ENCODE measurements around the gene CARS2.

The CARS2 gene

GRCh38 chr13:110664041-110664440 lies 41.9 kb downstream of the CARS2 start:
- Histone ChIP-seq H2AK5ac (ENCODE audit: low read length, severe bottlenecking) (no peak overlapping the region), H3K27ac (ENCODE audit: low read length, poor library complexity, severe bottlenecking) (no peak overlapping the region), H4K91ac (ENCODE audit: low read length) (no peak overlapping the region), H2BK120ac (ENCODE audit: low read depth, low read length) (no peak overlapping the region), H2AFZ (ENCODE audit: low read depth, low read length) (no peak overlapping the region), H3K9ac (ENCODE audit: low read length) (no peak overlapping the region), H3K36me3 (ENCODE audit: control insufficient read depth in 1 of 2, insufficient read depth in 2 of 2, low read depth in 1 of 2, low read length in 2 of 2) (peaks cover 44 to 96% of the 10 kb centered on the region in 2 experiments), H3K9me3 (ENCODE audit: control insufficient read depth, low read length) (peaks cover 8% of the 10 kb centered on the region), H3K4me1 (ENCODE audit: control insufficient read depth, insufficient read depth, low read depth, low read length) (no peaks in the 10 kb centered on the region), H2BK15ac (ENCODE audit: low read depth, poor library complexity, severe bottlenecking) (no peak overlapping the region), H3K4ac (ENCODE audit: low read depth in 1 of 2, low read length in 2 of 2) (no peak overlapping the region), H4K8ac (ENCODE audit: low read length) (no peak overlapping the region), H3K18ac (ENCODE audit: low read depth in 1 of 2, low read length in 2 of 2) (no peak overlapping the region), H3K23ac (ENCODE audit: low read length in 2 of 2) (no peak overlapping the region), H3K4me2 (ENCODE audit: low read length, poor library complexity, severe bottlenecking) (no peak overlapping the region), H2BK12ac (ENCODE audit: low read length in 2 of 2) (no peak overlapping the region), H3K27me3 (ENCODE audit: control insufficient read depth in 1 of 2, insufficient read depth in 1 of 2, low read length in 2 of 2) (no peaks in the 10 kb centered on the region), H2BK5ac (ENCODE audit: low read depth, low read length, poor library complexity, severe bottlenecking) (no peak overlapping the region), H3K79me1 (replicated peaks; ENCODE audit: low read length, poor library complexity, severe bottlenecking) (peaks cover 18% of the 10 kb centered on the region), H3K4me3 (ENCODE audit: insufficient read depth in 1 of 2, low read depth in 1 of 2, low read length in 2 of 2) (no peak overlapping the region), H3K14ac (ENCODE audit: low read length in 2 of 2) (no peak overlapping the region)
- no peak for DNase-seq
- 92% methylated on average over 7 of the region's 7 CpGs for WGBS

- Histone ChIP-seq H3K4ac (ENCODE audit: low read depth in 1 of 2, low read length in 2 of 2) (no peak overlapping the region), H3K9me3 (ENCODE audit: control insufficient read depth, low read length) (peaks cover 12% of the 10 kb centered on the region), H3K18ac (ENCODE audit: low read depth in 1 of 2, low read length in 2 of 2) (no peak overlapping the region), H2AK5ac (ENCODE audit: low read length, severe bottlenecking) (no peak overlapping the region), H3K4me2 (ENCODE audit: low read length, poor library complexity, severe bottlenecking) (no peak overlapping the region), H2AFZ (ENCODE audit: low read depth, low read length) (no peak overlapping the region), H2BK120ac (ENCODE audit: low read depth, low read length) (no peak overlapping the region), H3K14ac (ENCODE audit: low read length in 2 of 2) (no peak overlapping the region), H2BK12ac (ENCODE audit: low read length in 2 of 2) (no peak overlapping the region), H3K27me3 (ENCODE audit: control insufficient read depth in 1 of 2, insufficient read depth in 1 of 2, low read length in 2 of 2) (no peaks in the 10 kb centered on the region), H3K9ac (ENCODE audit: low read length) (no peak overlapping the region), H2BK5ac (ENCODE audit: low read depth, low read length, poor library complexity, severe bottlenecking) (no peak overlapping the region), H3K23ac (ENCODE audit: low read length in 2 of 2) (no peak overlapping the region), H3K36me3 (ENCODE audit: control insufficient read depth in 1 of 2, insufficient read depth in 2 of 2, low read depth in 1 of 2, low read length in 2 of 2) (peaks cover 45 to 95% of the 10 kb centered on the region in 2 experiments), H3K4me3 (ENCODE audit: insufficient read depth in 1 of 2, low read depth in 1 of 2, low read length in 2 of 2) (no peak overlapping the region), H4K8ac (ENCODE audit: low read length) (no peak overlapping the region), H3K79me1 (replicated peaks; ENCODE audit: low read length, poor library complexity, severe bottlenecking) (peaks cover 16% of the 10 kb centered on the region), H2BK15ac (ENCODE audit: low read depth, poor library complexity, severe bottlenecking) (no peak overlapping the region), H3K27ac (ENCODE audit: low read length, poor library complexity, severe bottlenecking) (no peak overlapping the region), H3K4me1 (ENCODE audit: control insufficient read depth, insufficient read depth, low read depth, low read length) (no peaks in the 10 kb centered on the region), H4K91ac (ENCODE audit: low read length) (no peak overlapping the region)
- 88% methylated on average over 7 of the region's 7 CpGs for WGBS
- DNase-seq: no peak
Measured at GRCh38 chr13:110663491-110663890, 42.4 kb downstream of the CARS2 start.

- no peak for DNase-seq
- H4K91ac ChIP-seq (ENCODE audit: low read length): no peak overlapping the region
Measured at GRCh38 chr13:110662777-110663443, 43.0 kb downstream of the CARS2 start.

DNA sequence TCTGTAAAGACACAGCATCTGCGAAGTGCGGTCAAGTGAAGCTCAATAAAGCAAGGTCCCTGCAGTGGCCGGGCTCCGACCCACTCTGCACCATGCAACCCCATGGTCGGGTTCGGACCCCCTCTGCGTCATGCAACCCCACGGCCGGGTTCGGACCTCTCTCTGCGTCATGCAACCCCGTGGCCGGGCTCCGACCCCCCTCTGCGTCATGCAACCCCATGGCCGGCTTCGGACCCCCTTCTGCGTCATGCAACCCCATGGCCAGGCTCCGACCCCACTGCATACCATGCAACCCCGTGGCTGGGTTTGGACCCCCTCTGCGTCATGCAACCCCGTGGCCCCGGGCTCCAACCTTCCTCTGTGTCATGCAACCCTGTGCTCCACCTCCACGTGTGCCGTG lies 43.8 kb downstream of the CARS2 start:
- H2BK120ac ChIP-seq (ENCODE audit: low read depth, low read length): no peak overlapping the region
- no peaks in the 10 kb centered on the region for H3K27me3 ChIP-seq (ENCODE audit: control insufficient read depth in 1 of 2, insufficient read depth in 1 of 2, low read length in 2 of 2)
- no peaks in the 10 kb centered on the region for H3K4me1 ChIP-seq (ENCODE audit: control insufficient read depth, insufficient read depth, low read depth, low read length)
- H2AFZ ChIP-seq (ENCODE audit: low read depth, low read length): no peak overlapping the region
- peaks cover 16% of the 10 kb centered on the region for H3K79me1 ChIP-seq (replicated peaks; ENCODE audit: low read length, poor library complexity, severe bottlenecking)
- peaks cover 44 to 97% of the 10 kb centered on the region in 2 experiments for H3K36me3 ChIP-seq (ENCODE audit: control insufficient read depth in 1 of 2, insufficient read depth in 2 of 2, low read depth in 1 of 2, low read length in 2 of 2)
- H3K9me3 ChIP-seq (ENCODE audit: control insufficient read depth, low read length): peaks cover 19% of the 10 kb centered on the region
- no peak overlapping the region for H3K23ac ChIP-seq (ENCODE audit: low read length in 2 of 2)
- H3K18ac ChIP-seq (ENCODE audit: low read depth in 1 of 2, low read length in 2 of 2): no peak overlapping the region
- no peak overlapping the region for H3K4me2 ChIP-seq (ENCODE audit: low read length, poor library complexity, severe bottlenecking)
- H3K4me3 ChIP-seq (ENCODE audit: insufficient read depth in 1 of 2, low read depth in 1 of 2, low read length in 2 of 2): no peak overlapping the region
- H2AK5ac ChIP-seq (ENCODE audit: low read length, severe bottlenecking): no peak overlapping the region
- no peak overlapping the region for H2BK12ac ChIP-seq (ENCODE audit: low read length in 2 of 2)
- H3K14ac ChIP-seq (ENCODE audit: low read length in 2 of 2): no peak overlapping the region
- no peak overlapping the region for H3K27ac ChIP-seq (ENCODE audit: low read length, poor library complexity, severe bottlenecking)
- no peak overlapping the region for H4K91ac ChIP-seq (ENCODE audit: low read length)
- no peak overlapping the region for H3K4ac ChIP-seq (ENCODE audit: low read depth in 1 of 2, low read length in 2 of 2)
- DNase-seq: no peak
- H2BK5ac ChIP-seq (ENCODE audit: low read depth, low read length, poor library complexity, severe bottlenecking): no peak overlapping the region
- no peak overlapping the region for H4K8ac ChIP-seq (ENCODE audit: low read length)
- H3K9ac ChIP-seq (ENCODE audit: low read length): no peak overlapping the region
- 88% methylated on average over 25 of the region's 25 CpGs for WGBS
- H2BK15ac ChIP-seq (ENCODE audit: low read depth, poor library complexity, severe bottlenecking): no peak overlapping the region

More at GRCh38 chr13:110662777-110663443, 43.0 kb downstream of the CARS2 start:
- no peak overlapping the region for H3K9ac ChIP-seq (ENCODE audit: low read length)
- H3K27ac ChIP-seq (ENCODE audit: low read length, poor library complexity, severe bottlenecking): no peak overlapping the region
- H3K4me2 ChIP-seq (ENCODE audit: low read length, poor library complexity, severe bottlenecking): no peak overlapping the region
- no peak overlapping the region for H2BK120ac ChIP-seq (ENCODE audit: low read depth, low read length)
- no peak overlapping the region for H2BK12ac ChIP-seq (ENCODE audit: low read length in 2 of 2)
- H3K79me1 ChIP-seq (replicated peaks; ENCODE audit: low read length, poor library complexity, severe bottlenecking): peaks cover 14% of the 10 kb centered on the region
- H3K14ac ChIP-seq (ENCODE audit: low read length in 2 of 2): no peak overlapping the region
- no peak overlapping the region for H2BK5ac ChIP-seq (ENCODE audit: low read depth, low read length, poor library complexity, severe bottlenecking)
- no peak overlapping the region for H2AFZ ChIP-seq (ENCODE audit: low read depth, low read length)
- H3K4ac ChIP-seq (ENCODE audit: low read depth in 1 of 2, low read length in 2 of 2): no peak overlapping the region
- no peaks in the 10 kb centered on the region for H3K4me1 ChIP-seq (ENCODE audit: control insufficient read depth, insufficient read depth, low read depth, low read length)
- H3K18ac ChIP-seq (ENCODE audit: low read depth in 1 of 2, low read length in 2 of 2): no peak overlapping the region
- H2AK5ac ChIP-seq (ENCODE audit: low read length, severe bottlenecking): no peak overlapping the region
- 96% methylated on average over 16 of the region's 16 CpGs for WGBS
- H3K9me3 ChIP-seq (ENCODE audit: control insufficient read depth, low read length): peaks cover 17% of the 10 kb centered on the region
- no peak overlapping the region for H2BK15ac ChIP-seq (ENCODE audit: low read depth, poor library complexity, severe bottlenecking)
- H3K27me3 ChIP-seq (ENCODE audit: control insufficient read depth in 1 of 2, insufficient read depth in 1 of 2, low read length in 2 of 2): no peaks in the 10 kb centered on the region
- H4K8ac ChIP-seq (ENCODE audit: low read length): no peak overlapping the region
- peaks cover 44 to 98% of the 10 kb centered on the region in 2 experiments for H3K36me3 ChIP-seq (ENCODE audit: control insufficient read depth in 1 of 2, insufficient read depth in 2 of 2, low read depth in 1 of 2, low read length in 2 of 2)
- no peak overlapping the region for H3K23ac ChIP-seq (ENCODE audit: low read length in 2 of 2)
- H3K4me3 ChIP-seq (ENCODE audit: insufficient read depth in 1 of 2, low read depth in 1 of 2, low read length in 2 of 2): no peak overlapping the region
